SK-N-SH treated with all-trans-retinoic acid at 6 μM for 48 hours (cell line): ENCODE results near the gene HCN2.

ENCODE experiments used
- ATAC-seq: fragments of 200-7000 bp; cut with Tn5 transposase; 3 replicates; pipeline ENCODE4 v1.9.1; 2020; ENCODE audit warnings: mild to moderate bottlenecking, moderate library complexity
- ARNTL ChIP-seq: fragments of 450-650 bp; formaldehyde crosslinking; IDR thresholded peaks from 2 replicates; pipeline ENCODE4 v1.5.0; 2020; ENCODE audit warnings: low read depth, mild to moderate bottlenecking, moderate library complexity, borderline replicate concordance
- BACH2 ChIP-seq: fragments of 250-450 bp; sonication (Bioruptor Pico); IDR thresholded peaks from 2 replicates; pipeline ENCODE4 v1.9.0; 2021; ENCODE audit warnings: mild to moderate bottlenecking, borderline replicate concordance
- CREB5 ChIP-seq: fragments of 250-450 bp; sonication (Bioruptor Pico); IDR thresholded peaks from 2 replicates; pipeline ENCODE4 v1.5.1; 2020; ENCODE audit warnings: low read depth, mild to moderate bottlenecking, moderate library complexity
- CSDC2 ChIP-seq: fragments of 250-450 bp; sonication (Bioruptor Pico); IDR thresholded peaks from 2 replicates; pipeline ENCODE4 v1.5.0; 2020; ENCODE audit warnings: mild to moderate bottlenecking, moderate library complexity
- CSRNP3 ChIP-seq: fragments of 250-450 bp; sonication (Bioruptor Pico); IDR thresholded peaks from 2 replicates; pipeline ENCODE4 v1.5.1; 2021; ENCODE audit warnings: mild to moderate bottlenecking, moderate library complexity
- ESRRG ChIP-seq: fragments of 250-450 bp; sonication (Bioruptor Pico); IDR thresholded peaks from 2 replicates; pipeline ENCODE4 v1.6.1; 2021; ENCODE audit warnings: mild to moderate bottlenecking
- GLIS3 ChIP-seq: fragments of 250-450 bp; sonication (Bioruptor Pico); IDR thresholded peaks from 2 replicates; pipeline ENCODE4 v1.5.0; 2020; ENCODE audit warnings: mild to moderate bottlenecking, moderate library complexity
- ISL1 ChIP-seq: fragments of 250-450 bp; sonication (Bioruptor Pico); IDR thresholded peaks from 2 replicates; pipeline ENCODE4 v2.1.2; 2022; ENCODE audit warnings: mild to moderate bottlenecking, moderate library complexity
- PATZ1 ChIP-seq: fragments of 250-450 bp; sonication (Bioruptor Pico); IDR thresholded peaks from 2 replicates; pipeline ENCODE4 v1.8.0; 2020; ENCODE audit warnings: mild to moderate bottlenecking, moderate library complexity, borderline replicate concordance
- POU6F1 ChIP-seq: fragments of 250-450 bp; sonication (Bioruptor Pico); IDR thresholded peaks from 2 replicates; pipeline ENCODE4 v1.8.0; 2021; ENCODE audit warnings: low read depth, mild to moderate bottlenecking, moderate library complexity, borderline replicate concordance
- PPARA ChIP-seq: fragments of 250-450 bp; sonication (Bioruptor Pico); IDR thresholded peaks from 2 replicates; pipeline ENCODE4 v1.5.0; 2020; ENCODE audit warnings: mild to moderate bottlenecking, borderline replicate concordance
- RARB ChIP-seq: fragments of 250-450 bp; sonication (Bioruptor Pico); IDR thresholded peaks from 2 replicates; pipeline ENCODE4 v1.8.0; 2021; ENCODE audit warnings: mild to moderate bottlenecking, moderate library complexity
- SNAI2 ChIP-seq: fragments of 250-450 bp; sonication (Bioruptor Pico); IDR thresholded peaks from 2 replicates; pipeline ENCODE4 v1.5.0; 2020; ENCODE audit warnings: mild to moderate bottlenecking, moderate library complexity
- TOX ChIP-seq: fragments of 250-450 bp; sonication (Bioruptor Pico); IDR thresholded peaks from 2 replicates; pipeline ENCODE4 v1.8.0; 2021; ENCODE audit warnings: mild to moderate bottlenecking, moderate library complexity, borderline replicate concordance
- TSHZ2 ChIP-seq: fragments of 250-450 bp; sonication (Bioruptor Pico); IDR thresholded peaks from 2 replicates; pipeline ENCODE4 v1.5.0; 2020; ENCODE audit warnings: mild to moderate bottlenecking, moderate library complexity
- ZC3H10 ChIP-seq: fragments of 250-450 bp; sonication (Bioruptor Pico); IDR thresholded peaks from 2 replicates; pipeline ENCODE4 v1.5.1; 2021; ENCODE audit warnings: mild to moderate bottlenecking, moderate library complexity
- ZNF565 ChIP-seq: fragments of 450-650 bp; formaldehyde crosslinking; conservative IDR thresholded peaks from 2 replicates; pipeline ENCODE4 v1.5.0; 2020; ENCODE audit warnings: low read depth, mild to moderate bottlenecking, moderate library complexity
- ZNF70 ChIP-seq: fragments of 450-650 bp; formaldehyde crosslinking; IDR thresholded peaks from 2 replicates; pipeline ENCODE4 v1.5.0; 2020; ENCODE audit warnings: mild to moderate bottlenecking, moderate library complexity
- ZNF8 ChIP-seq: fragments of 450-650 bp; formaldehyde crosslinking; IDR thresholded peaks from 2 replicates; pipeline ENCODE4 v1.5.0; 2020; ENCODE audit warnings: mild to moderate bottlenecking, moderate library complexity

The HCN2 gene

GRCh38 chr19:577439-578392, 12.0 kb upstream of the HCN2 start (continued):
- TF ChIP-seq CREB5 (no peak), ZC3H10 (no peak), GLIS3 (no peak)

GRCh38 chr19:579111-579841, 10.4 kb upstream of the HCN2 start:
- TF ChIP-seq ZNF565 (CRISPR knock-in tag) (no peak), CSDC2 (CRISPR knock-in tag) (no peak), ISL1 (CRISPR knock-in tag) (no peak), TOX (CRISPR knock-in tag) (no peak), ZNF70 (CRISPR knock-in tag) (no peak), TSHZ2 (CRISPR knock-in tag) (no peak), PATZ1 (CRISPR knock-in tag) (no peak), ZNF8 (CRISPR knock-in tag) (no peak), BACH2 (CRISPR knock-in tag) (no peak), ZC3H10 (no peak), POU6F1 (no peak), SNAI2 (CRISPR knock-in tag) (no peak), RARB (CRISPR knock-in tag) (no peak), ARNTL (CRISPR knock-in tag) (no peak), ESRRG (no peak)
- ATAC-seq, result no peak

- ATAC-seq, result no peak
- TF ChIP-seq CSRNP3 (CRISPR knock-in tag) (no peak), PPARA (CRISPR knock-in tag) (no peak), TOX (CRISPR knock-in tag) (no peak), ARNTL (CRISPR knock-in tag) (no peak), CSDC2 (CRISPR knock-in tag) (no peak), ZC3H10 (no peak)
- TF ChIP-seq, all 23 proteins: peak for 0
Observed at GRCh38 chr19:579842-580155, 9.9 kb upstream of the HCN2 start.
